Mammary epithelial cell (primary cell): Measurements from ENCODE around the gene BDNF.

ENCODE experiments used
- CTCF ChIP-seq, 2 donors: IDR thresholded peaks in 1 of 2; conservative IDR thresholded peaks in 1 of 2; 2 replicates each; pipeline ENCODE4 v1.5.1; 2011 to 2012; ENCODE audit warnings: inconsistent platforms in 2 of 2, low read length in 2 of 2, mild to moderate bottlenecking in 2 of 2, control low read depth in 1 of 2, low read depth in 1 of 2; ENCODE audit not compliant: insufficient read depth in 1 of 2; ENCODE audit errors: extremely low read depth in 1 of 2
- EZH2 ChIP-seq: IDR thresholded peaks from 2 replicates; pipeline ENCODE4 v1.6.1; 2012; ENCODE audit warnings: low read length, inconsistent platforms, borderline replicate concordance

- TF ChIP-seq CTCF (conservative IDR thresholded peaks at IDR 0.05 in 1 of 2, IDR thresholded peaks at IDR 0.05 in 1 of 2; ENCODE audit: extremely low read depth in 1 of 2, insufficient read depth in 1 of 2, low read depth in 1 of 2, low read length in 2 of 2) (peak; percentile 30 to 41), EZH2 (no peak)
Observed at GRCh38 chr11:27717377-27717776, 17.1 kb upstream of the BDNF start.
